ENCODE measurements around the gene SERPINA3. TPM values are rescaled to one million over a fixed set of nuclear protein-coding genes. Genes with fewer than 3 reads are reported as not detected.

Gene SERPINA3
- total and polyA plus RNA-seq, 8 donors: 15.1 to 1,820 (median 99.6) TPM

DNA sequence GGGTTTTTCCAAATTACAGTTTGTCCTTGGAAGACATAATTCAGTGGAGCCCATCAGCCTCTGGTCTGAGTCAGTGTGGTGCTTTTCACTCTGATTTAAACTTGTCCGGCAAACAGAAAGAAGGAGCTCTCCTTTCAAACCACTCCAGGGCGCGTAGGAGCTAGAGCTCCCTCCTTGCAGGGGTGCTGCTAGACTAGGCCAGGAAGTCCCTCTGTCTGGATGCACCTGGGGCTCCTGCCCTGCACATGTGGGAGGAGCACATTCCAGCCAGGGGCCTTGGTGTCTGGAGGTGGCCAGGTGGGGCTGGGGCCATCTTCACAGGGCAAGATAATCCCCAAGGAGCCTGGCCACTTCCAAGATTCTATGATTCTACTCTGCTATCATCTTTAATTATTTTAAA is 3.1 kb downstream of the SERPINA3 start:
- Histone ChIP-seq H3K9me3 (peaks cover 15 to 34% (median 26%) of the 10 kb centered on the region in 4 donors), H3K27ac (no peak overlapping the region), H3K4me1 (peaks cover 10 to 38% (median 26%) of the 10 kb centered on the region in 4 donors), H3K27me3 (no peaks in the 10 kb centered on the region), H3K4me3 (peak overlapping the region in 3 of 4 donors; percentile 2 to 43 (median 29)), H3K36me3 (peaks cover 0 to 48% (median 27%) of the 10 kb centered on the region in 4 donors)
- TF ChIP-seq POLR2A (IDR thresholded peaks at IDR 0.05): no peak
- 65 to 100% (median 92%) methylated on average over 3 of the region's 3 CpGs for WGBS, 5 donors
- DNase-seq: no peak
- intact Hi-C loops (cut with DNase I; ENCODE audit: low total_unique reads): no loop called here

GRCh38 chr14:94615823-94616570 is 3.8 kb downstream of the SERPINA3 start:
- H3K9me3 ChIP-seq: peaks cover 15 to 34% (median 26%) of the 10 kb centered on the region in 4 donors
- WGBS, 5 donors: 78 to 88% (median 84%) methylated on average over 8 of the region's 8 CpGs
- no peak overlapping the region for H3K27ac ChIP-seq
- peaks cover 0 to 56% (median 31%) of the 10 kb centered on the region in 4 donors for H3K36me3 ChIP-seq
- DNase-seq: no peak
- H3K27me3 ChIP-seq: no peaks in the 10 kb centered on the region
- H3K4me1 ChIP-seq: peaks cover 10 to 32% (median 26%) of the 10 kb centered on the region in 4 donors
- no peak for TF ChIP-seq POLR2A (IDR thresholded peaks at IDR 0.05)
- TF ChIP-seq, protein P1, sequence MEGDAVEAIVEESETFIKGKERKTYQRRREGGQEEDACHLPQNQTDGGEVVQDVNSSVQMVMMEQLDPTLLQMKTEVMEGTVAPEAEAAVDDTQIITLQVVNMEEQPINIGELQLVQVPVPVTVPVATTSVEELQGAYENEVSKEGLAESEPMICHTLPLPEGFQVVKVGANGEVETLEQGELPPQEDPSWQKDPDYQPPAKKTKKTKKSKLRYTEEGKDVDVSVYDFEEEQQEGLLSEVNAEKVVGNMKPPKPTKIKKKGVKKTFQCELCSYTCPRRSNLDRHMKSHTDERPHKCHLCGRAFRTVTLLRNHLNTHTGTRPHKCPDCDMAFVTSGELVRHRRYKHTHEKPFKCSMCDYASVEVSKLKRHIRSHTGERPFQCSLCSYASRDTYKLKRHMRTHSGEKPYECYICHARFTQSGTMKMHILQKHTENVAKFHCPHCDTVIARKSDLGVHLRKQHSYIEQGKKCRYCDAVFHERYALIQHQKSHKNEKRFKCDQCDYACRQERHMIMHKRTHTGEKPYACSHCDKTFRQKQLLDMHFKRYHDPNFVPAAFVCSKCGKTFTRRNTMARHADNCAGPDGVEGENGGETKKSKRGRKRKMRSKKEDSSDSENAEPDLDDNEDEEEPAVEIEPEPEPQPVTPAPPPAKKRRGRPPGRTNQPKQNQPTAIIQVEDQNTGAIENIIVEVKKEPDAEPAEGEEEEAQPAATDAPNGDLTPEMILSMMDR (IDR thresholded peaks at IDR 0.05): no peak
- TF ChIP-seq POLR2AphosphoS5 (IDR thresholded peaks at IDR 0.05): no peak
- no peak for TF ChIP-seq EP300 (IDR thresholded peaks at IDR 0.05)
- peak overlapping the region in 3 of 4 donors; percentile 2 to 43 (median 29) for H3K4me3 ChIP-seq
- intact Hi-C loops (cut with DNase I; ENCODE audit: low total_unique reads): no loop called here

GRCh38 chr14:94617366-94617941 is 5.3 kb downstream of the SERPINA3 start:
- TF ChIP-seq POLR2AphosphoS5 (IDR thresholded peaks at IDR 0.05) (peak in 1 of 3 donors; percentile 1), POLR2A (IDR thresholded peaks at IDR 0.05) (no peak)
- DNase-seq: no peak
- H3K4me3 ChIP-seq: peak overlapping the region in 1 of 4 donors; percentile 43

DNA sequence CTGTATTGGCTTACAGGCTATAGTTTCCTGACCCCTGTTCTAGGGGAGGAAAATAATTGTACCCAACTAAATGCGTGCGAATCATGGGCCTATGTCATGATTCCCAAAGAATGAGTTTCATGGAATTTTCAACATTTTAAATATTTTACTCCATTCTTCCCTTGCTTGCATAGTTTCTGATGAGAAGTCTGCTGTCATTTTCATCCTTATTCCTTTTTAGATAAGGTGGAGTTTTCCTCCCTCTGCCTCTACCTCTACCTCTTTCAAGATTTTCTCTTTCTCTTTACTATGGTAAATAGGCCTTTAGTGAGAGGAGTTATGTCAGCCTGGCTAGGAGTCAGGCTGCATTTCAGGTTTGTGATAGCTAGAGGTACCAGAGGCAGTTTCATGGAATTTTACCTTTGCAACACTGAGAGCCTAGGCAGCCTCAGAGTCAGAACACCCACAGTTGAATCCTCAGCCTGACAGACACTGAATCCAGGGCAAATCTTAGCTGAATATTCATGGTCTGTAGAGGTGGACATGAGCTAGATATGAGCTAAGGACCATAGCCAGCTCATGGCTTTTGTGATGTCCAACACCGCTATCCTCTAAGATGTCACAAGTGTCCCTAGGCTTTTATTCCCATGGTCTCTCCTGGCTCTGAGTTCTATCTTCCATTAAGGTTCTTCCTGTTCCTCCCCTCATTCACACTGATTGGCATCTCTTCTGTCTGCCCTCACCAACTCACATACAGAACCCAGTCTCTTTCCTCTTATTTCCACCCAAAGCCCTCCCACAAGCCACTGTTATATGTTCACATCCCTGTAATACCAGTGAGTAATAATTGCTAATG is 6.0 kb downstream of the SERPINA3 start:
- Histone ChIP-seq H3K27ac (no peak overlapping the region), H3K4me3 (no peak overlapping the region), H3K36me3 (peaks cover 0 to 75% (median 40%) of the 10 kb centered on the region in 4 donors), H3K27me3 (peaks cover 0 to 10% (median 0%) of the 10 kb centered on the region in 3 donors), H3K4me1 (peaks cover 1 to 17% (median 8%) of the 10 kb centered on the region in 4 donors), H3K9me3 (peaks cover 15 to 34% (median 26%) of the 10 kb centered on the region in 4 donors)
- DNase-seq: no peak
- intact Hi-C loops (cut with DNase I; ENCODE audit: low total_unique reads): no loop called here
- TF ChIP-seq POLR2A (IDR thresholded peaks at IDR 0.05) (no peak), EP300 (IDR thresholded peaks at IDR 0.05) (no peak), POLR2AphosphoS5 (IDR thresholded peaks at IDR 0.05) (no peak)
- TF ChIP-seq, protein P1 (IDR thresholded peaks at IDR 0.05): no peak
- WGBS, 5 donors: 80 to 98% (median 96%) methylated on average over 3 of the region's 3 CpGs

More at GRCh38 chr14:94617366-94617941, 5.3 kb downstream of the SERPINA3 start:
- peaks cover 0 to 68% (median 37%) of the 10 kb centered on the region in 4 donors for H3K36me3 ChIP-seq
- WGBS, 5 donors: 85 to 90% (median 88%) methylated on average over 5 of the region's 5 CpGs
- H3K27me3 ChIP-seq: peaks cover 0 to 3% (median 0%) of the 10 kb centered on the region in 3 donors
- peaks cover 15 to 34% (median 26%) of the 10 kb centered on the region in 4 donors for H3K9me3 ChIP-seq
- peaks cover 9 to 24% (median 15%) of the 10 kb centered on the region in 4 donors for H3K4me1 ChIP-seq
- intact Hi-C loops (cut with DNase I; ENCODE audit: low total_unique reads): no loop called here
- no peak overlapping the region for H3K27ac ChIP-seq

DNA sequence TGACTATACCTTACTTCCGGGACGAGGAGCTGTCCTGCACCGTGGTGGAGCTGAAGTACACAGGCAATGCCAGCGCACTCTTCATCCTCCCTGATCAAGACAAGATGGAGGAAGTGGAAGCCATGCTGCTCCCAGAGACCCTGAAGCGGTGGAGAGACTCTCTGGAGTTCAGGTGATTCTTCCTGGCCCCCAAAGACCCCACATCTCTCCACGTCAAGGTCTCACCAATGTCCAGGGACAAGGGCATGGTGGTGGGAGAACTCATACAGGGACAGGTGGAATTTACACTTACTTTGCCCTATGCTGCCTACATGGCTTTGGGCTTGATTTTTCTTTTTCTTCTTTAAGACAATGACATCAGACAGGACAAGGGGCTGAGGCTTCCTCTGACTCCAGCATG is 7.1 kb downstream of the SERPINA3 start:
- 87 to 93% (median 90%) methylated on average over 6 of the region's 6 CpGs for WGBS, 5 donors
- no peak overlapping the region for H3K27ac ChIP-seq
- H3K27me3 ChIP-seq: peaks cover 0 to 21% (median 0%) of the 10 kb centered on the region in 3 donors
- no peak overlapping the region for H3K4me3 ChIP-seq
- peaks cover 0 to 85% (median 46%) of the 10 kb centered on the region in 4 donors for H3K36me3 ChIP-seq
- no peak for DNase-seq
- TF ChIP-seq POLR2AphosphoS5 (IDR thresholded peaks at IDR 0.05): no peak
- TF ChIP-seq POLR2A (IDR thresholded peaks at IDR 0.05): no peak
- TF ChIP-seq, protein P1 (IDR thresholded peaks at IDR 0.05): no peak
- no peak for TF ChIP-seq EP300 (IDR thresholded peaks at IDR 0.05)
- intact Hi-C loops (cut with DNase I; ENCODE audit: low total_unique reads): no loop called here
- peaks cover 0 to 7% (median 0%) of the 10 kb centered on the region in 4 donors for H3K4me1 ChIP-seq
- H3K9me3 ChIP-seq: peaks cover 15 to 34% (median 26%) of the 10 kb centered on the region in 4 donors
